NCI-H146 treated with DMSO at 0.1 percent for 48 hours (cell line): Measurements from ENCODE around the gene MYLK4.
"Not testable (repeated sequence)": the region's sequence is repeated elsewhere in the genome, so short reads cannot be mapped to it uniquely, and the experiment has no call there.

Experiments
- DNase-seq: peaks from one replicate; lab custom pipeline; 2025; ENCODE audit not compliant: unreplicated experiment; lab: John Stamatoyannopoulos, UW

The MYLK4 gene

GRCh38 chr6:2780102-2780737 lies 29.5 kb upstream of the MYLK4 start:
- DNase-seq = no peak

GRCh38 chr6:2777249-2777648 lies 26.5 kb upstream of the MYLK4 start:
- no peak for DNase-seq

- no peak for DNase-seq
Observed at GRCh38 chr6:2775003-2775402, 24.3 kb upstream of the MYLK4 start.

GRCh38 chr6:2773449-2773848 lies 22.7 kb upstream of the MYLK4 start:
- DNase-seq = no peak

GRCh38 chr6:2772840-2773239 lies 22.1 kb upstream of the MYLK4 start:
- DNase-seq = no peak

- no peak for DNase-seq
Observed at GRCh38 chr6:2771079-2771478, 20.4 kb upstream of the MYLK4 start.

- no peak for DNase-seq
Observed at GRCh38 chr6:2770171-2770570, 19.4 kb upstream of the MYLK4 start.

GRCh38 chr6:2768696-2769095 lies 18.0 kb upstream of the MYLK4 start:
- no peak for DNase-seq

GRCh38 chr6:2767657-2768524 lies 17.2 kb upstream of the MYLK4 start:
- DNase-seq = no peak

- no peak for DNase-seq
Observed at GRCh38 chr6:2766767-2767656, 16.3 kb upstream of the MYLK4 start.

- peak; percentile 17 for DNase-seq
Observed at GRCh38 chr6:2765896-2766766, 15.4 kb upstream of the MYLK4 start.

GRCh38 chr6:2765166-2765895 lies 14.6 kb upstream of the MYLK4 start, which contains the start of gene WRNIP1:
Gene WRNIP1 (plus strand): TSS chr6:2765393. CDS start chr6:2765623, 230 bp downstream.
- DNase-seq = peak; percentile 90

GRCh38 chr6:2764610-2765165 lies 14.0 kb upstream of the MYLK4 start:
- peak; percentile 79 for DNase-seq

- no peak for DNase-seq
Observed at GRCh38 chr6:2763876-2764540, 13.3 kb upstream of the MYLK4 start.

GRCh38 chr6:2763345-2763841 lies 12.7 kb upstream of the MYLK4 start:
- no peak for DNase-seq

- DNase-seq = not testable (repeated sequence)
Observed at GRCh38 chr6:2762868-2763267, 12.1 kb upstream of the MYLK4 start.

- DNase-seq = no peak
Observed at GRCh38 chr6:2760882-2761842, 10.4 kb upstream of the MYLK4 start.

GRCh38 chr6:2758980-2759379 lies 8.3 kb upstream of the MYLK4 start:
- no peak for DNase-seq
